Hindlimb muscle (tissue), 1 donor: ENCODE measurements around the gene GMCL2. TPM values are rescaled to one million over a fixed set of nuclear protein-coding genes. Genes with fewer than 3 reads are reported as not detected.

Experiments used
- DNase-seq: peaks from one replicate; pipeline ENCODE4 v3.0.0-alpha.2; 2013
- polyA plus RNA-seq: library from polyadenylated mRNA; unstranded; fragments of 120-200 nt; gene quantifications from one replicate; pipeline ENCODE4 v1.2.1, GENCODE V29; 2013; ENCODE audit not compliant: insufficient read length

The GMCL2 gene
- polyA plus RNA-seq, 1 donor = not detected

DNA sequence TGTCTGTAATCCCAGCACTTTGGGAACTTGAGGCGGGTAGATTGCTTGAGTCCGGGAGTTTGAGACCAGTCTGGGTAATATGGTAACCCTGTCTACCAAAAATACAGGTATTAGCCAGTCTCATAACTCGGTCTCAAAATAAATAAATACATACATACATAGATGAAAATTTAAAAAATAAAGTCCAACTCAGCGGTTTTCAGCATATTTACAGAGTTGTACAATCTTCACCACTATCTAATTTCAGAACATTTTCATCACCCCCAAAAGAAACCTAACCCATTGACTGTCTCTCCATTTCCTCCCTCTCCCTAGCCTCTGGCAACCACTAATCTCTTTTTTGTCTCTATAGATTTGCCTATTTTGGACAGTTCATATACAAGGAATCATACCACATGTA, 45.6 kb downstream of the GMCL2 start:
- DNase-seq = no peak

DNA sequence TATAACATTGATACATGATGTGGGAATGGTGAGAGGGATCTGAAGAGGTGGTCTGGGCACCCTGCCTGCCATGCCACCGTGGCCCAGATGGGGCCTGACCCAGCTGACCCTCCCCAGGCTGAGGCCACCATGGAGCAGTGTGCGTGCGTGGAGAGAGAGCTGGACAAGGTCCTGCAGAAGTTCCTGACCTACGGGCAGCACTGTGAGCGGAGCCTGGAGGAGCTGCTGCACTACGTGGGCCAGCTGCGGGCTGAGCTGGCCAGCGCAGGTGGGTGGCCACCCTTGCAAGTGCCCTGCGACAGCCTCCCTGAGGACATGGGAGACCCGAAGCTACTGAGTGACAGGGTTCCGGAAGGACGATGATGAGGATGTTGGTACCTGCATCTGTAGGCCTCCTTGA, 49.2 kb downstream of the GMCL2 start:
- DNase-seq = no peak

GRCh38 chr5:178136990-178137389, 50.2 kb downstream of the GMCL2 start:
- DNase-seq = no peak

Other genes starting within 250 kb of the GMCL2 start
- not detected for gene PROP1, start 191.1 kb downstream of the GMCL2 start, polyA plus RNA-seq
- 31.8 TPM for gene N4BP3, start 73.8 kb downstream of the GMCL2 start, polyA plus RNA-seq
- 38.8 TPM for gene RMND5B, start 56.4 kb downstream of the GMCL2 start, polyA plus RNA-seq
- 115 TPM for gene NHP2, start 33.5 kb downstream of the GMCL2 start, polyA plus RNA-seq
- gene HNRNPAB, start 17.2 kb upstream of the GMCL2 start, polyA plus RNA-seq = 84.8 TPM
- 78.4 TPM for gene PHYKPL, start 45.4 kb upstream of the GMCL2 start, polyA plus RNA-seq